B cell (primary cell): ENCODE data around the gene RNLS. TPM values are rescaled to one million over a fixed set of nuclear protein-coding genes. Genes with fewer than 3 reads are reported as not detected.
"Not testable (repeated sequence)": the region's sequence is repeated elsewhere in the genome, so short reads cannot be mapped to it uniquely, and the experiment has no call there.

Experiments used
- ATAC-seq: fragments of 200-7000 bp; cut with Tn5 transposase; one replicate; pipeline ENCODE4 v1.10.0; 2021; ENCODE audit warnings: low read depth, mild to moderate bottlenecking, moderate number of reproducible peaks, moderate library complexity
- CTCF ChIA-PET: fragments of 350-600 bp; sonication (Branson Sonifier 250); formaldehyde crosslinking; loops from one replicate; lab custom pipeline; 2021; ENCODE audit warnings: antibody characterized with exemption, inconsistent platforms; lab: Charles Lee
- POLR2A ChIA-PET: fragments of 350-600 bp; sonication (Branson Sonifier 250); formaldehyde crosslinking; loops from one replicate; lab custom pipeline; 2021; ENCODE audit warnings: antibody characterized with exemption; lab: Charles Lee
- DNase-seq: peaks from one replicate; pipeline ENCODE4 v3.0.0; 2013
- H2AFZ ChIP-seq: 2 replicates; pipeline ENCODE4 v1.6.1; 2012; ENCODE audit warnings: mild to moderate bottlenecking, low read depth, low read length; ENCODE audit not compliant: insufficient read depth, poor library complexity, severe bottlenecking
- H3K27ac ChIP-seq, 2 donors: 1 replicate in 1 of 2; 2 replicates in 1 of 2; pipeline ENCODE4 v1.5.1; 2012 to 2013; ENCODE audit warnings: low read length in 2 of 2, mild to moderate bottlenecking in 2 of 2, moderate library complexity in 1 of 2
- H3K27me3 ChIP-seq, 4 experiments: fragments of 200-600 bp in 1 of 4; sonication (generic) in 1 of 4; replicated peaks in 1 of 4; 1 replicate in 2 of 4; 2 replicates in 2 of 4; pipeline versions ENCODE4 v1.6.1 to v1.7.0; 2013 to 2016; ENCODE audit warnings: low read length in 3 of 4, mild to moderate bottlenecking in 2 of 4, mixed read lengths in 1 of 4, moderate library complexity in 1 of 4; ENCODE audit not compliant: insufficient read depth in 4 of 4, control insufficient read depth in 3 of 4; ENCODE audit errors: control extremely low read depth in 1 of 4
- H3K36me3 ChIP-seq, 2 experiments: replicated peaks in 1 of 2; 1 replicate in 1 of 2; 2 replicates in 1 of 2; pipeline versions ENCODE4 v1.6.1 to v1.7.1; 2013; ENCODE audit warnings: low read length in 1 of 2; ENCODE audit not compliant: insufficient read depth in 2 of 2, control insufficient read depth in 1 of 2; ENCODE audit errors: control extremely low read depth in 1 of 2, extremely low read depth in 1 of 2
- H3K4me1 ChIP-seq, 2 donors: fragments of 200-600 bp in 1 of 2; sonication (generic) in 1 of 2; 1 replicate in 1 of 2; 2 replicates in 1 of 2; pipeline versions ENCODE4 v1.5.1 to v1.6.1; 2013 to 2017; ENCODE audit warnings: low read length in 2 of 2; ENCODE audit not compliant: control insufficient read depth in 2 of 2, insufficient read depth in 2 of 2
- H3K4me2 ChIP-seq: replicated peaks from 2 replicates; pipeline ENCODE3; 2012; ENCODE audit warnings: mild to moderate bottlenecking, low read depth, low read length; ENCODE audit not compliant: poor library complexity, severe bottlenecking
- H3K4me3 ChIP-seq, 5 experiments: fragments of 200-600 bp in 1 of 5; sonication (generic) in 1 of 5; 1 replicate in 3 of 5; 2 replicates in 2 of 5; pipeline versions ENCODE4 v1.5.1 to v1.7.0; 2011 to 2016; ENCODE audit warnings: low read length in 4 of 5, mild to moderate bottlenecking in 4 of 5, low read depth in 2 of 5, control low read depth in 1 of 5, moderate library complexity in 1 of 5; ENCODE audit not compliant: insufficient read depth in 1 of 5; ENCODE audit errors: control extremely low read depth in 1 of 5, extremely low read depth in 1 of 5
- H3K79me2 ChIP-seq: fragments of 200-600 bp; sonication (generic); one replicate; pipeline ENCODE4 v1.6.0; 2016; ENCODE audit warnings: low read length; ENCODE audit not compliant: control insufficient read depth, insufficient read depth
- H3K9ac ChIP-seq: fragments of 200-600 bp; sonication (generic); 2 replicates; pipeline ENCODE4 v1.6.1; 2017; ENCODE audit warnings: mild to moderate bottlenecking, low read length, moderate library complexity
- H3K9me3 ChIP-seq, 3 donors: one replicate each; pipeline versions ENCODE4 v1.6.1 to v1.7.1; 2013; ENCODE audit warnings: low read length in 2 of 3; ENCODE audit not compliant: control insufficient read depth in 2 of 3, insufficient read depth in 1 of 3; ENCODE audit errors: control extremely low read depth in 1 of 3
- H4K20me1 ChIP-seq: 2 replicates; pipeline ENCODE4 v1.6.0; 2012; ENCODE audit warnings: mild to moderate bottlenecking, low read length; ENCODE audit not compliant: insufficient read depth, control insufficient read depth, poor library complexity, severe bottlenecking
- H3K27ac Mint-ChIP-seq: one replicate; pipeline ENCODE4 v1.8.0; 2021; ENCODE audit warnings: mixed read lengths
- H3K27me3 Mint-ChIP-seq: one replicate; pipeline ENCODE4 v1.8.0; 2021; ENCODE audit warnings: mixed read lengths
- H3K4me1 Mint-ChIP-seq: one replicate; pipeline ENCODE4 v1.8.0; 2021; ENCODE audit warnings: mixed read lengths
- H3K4me3 Mint-ChIP-seq: one replicate; pipeline ENCODE4 v1.8.0; 2021; ENCODE audit warnings: mixed read lengths
- H3K9me3 Mint-ChIP-seq: one replicate; pipeline ENCODE4 v1.8.0; 2022; ENCODE audit warnings: mixed read lengths; ENCODE audit not compliant: insufficient read depth
- EZH2 ChIP-seq: IDR thresholded peaks from 2 replicates; pipeline ENCODE4 v1.6.1; 2012; ENCODE audit warnings: borderline replicate concordance, low read depth, mild to moderate bottlenecking, moderate library complexity, low read length; ENCODE audit not compliant: insufficient read depth, poor library complexity, severe bottlenecking
- WGBS: methylation state at CpG from one replicate; pipeline ENCODE4 v1.1.5; 2013; ENCODE audit warnings: missing lambda C conversion rate; ENCODE audit not compliant: insufficient coverage; 5-methylcytosine and 5-hydroxymethylcytosine counted together
- intact Hi-C: fragments of 100-400 bp; cut with micrococcal nuclease; formaldehyde crosslinking; loops from one replicate; pipeline ENCODE4 v1.10.0; 2022
- polyA plus RNA-seq: library from polyadenylated mRNA; depleted of rRNA; stranded (reverse); fragments of >200 nt; gene quantifications from 2 replicates; pipeline ENCODE4 v1.2.3, GENCODE V29; 2012
- total RNA-seq, 2 donors: library from RNA; stranded (reverse); fragments of 120-200 nt in 1 of 2; gene quantifications; 1 replicate in 1 of 2; 2 replicates in 1 of 2; pipeline versions ENCODE4 v1.2.3 to v1.2.4, GENCODE V29; 2013 to 2022
- TF ChIP-seq, protein P1 (sequence below): fragments of 200-600 bp; IDR thresholded peaks from one replicate; pipeline ENCODE4 v1.8.0; 2022; ENCODE audit warnings: antibody characterized with exemption, mild to moderate bottlenecking

The RNLS gene
- total and polyA plus RNA-seq, 2 donors (not counting 1 experiment from before 2014, with no cell fraction given) = 3.5 to 7.5 TPM

DNA sequence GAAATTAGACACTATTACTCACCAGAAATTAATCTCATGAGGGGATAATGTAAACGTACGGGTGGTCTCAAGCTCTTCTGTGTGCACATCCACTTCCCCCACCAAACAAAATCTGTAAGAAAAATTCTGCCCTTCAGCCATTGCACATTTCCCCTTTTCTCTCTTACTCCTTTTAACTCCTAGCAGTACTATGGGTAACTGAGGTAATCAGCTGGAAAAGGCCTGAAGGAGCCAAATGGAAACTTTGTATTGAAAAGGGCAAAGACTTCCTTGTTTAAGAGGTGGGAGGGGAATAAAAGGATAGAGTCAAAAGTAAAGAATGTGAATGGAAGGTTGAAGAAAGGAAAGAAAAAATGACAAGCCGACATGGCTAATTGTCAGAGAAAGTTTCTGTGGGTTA lies 273.8 kb downstream of the RNLS start:
- no peaks in the 10 kb centered on the region for H3K79me2 ChIP-seq
- no peaks in the 10 kb centered on the region for H4K20me1 ChIP-seq
- intact Hi-C loops = no loop called here
- H3K27me3 Mint-ChIP-seq = no peaks in the 10 kb centered on the region
- H3K9me3 ChIP-seq = no peaks in the 10 kb centered on the region
- no peaks in the 10 kb centered on the region for H3K27me3 ChIP-seq
- H3K4me2 ChIP-seq = no peak overlapping the region
- H3K4me1 Mint-ChIP-seq = peaks cover 46% of the 10 kb centered on the region
- no peak overlapping the region for H2AFZ ChIP-seq
- CTCF ChIA-PET = interaction anchor here (1.2 kb wide), 1 partner anchor 278 kb away, joined by 3 read pairs; no protein-coding TSS in a partner anchor
- TF ChIP-seq, protein P1, sequence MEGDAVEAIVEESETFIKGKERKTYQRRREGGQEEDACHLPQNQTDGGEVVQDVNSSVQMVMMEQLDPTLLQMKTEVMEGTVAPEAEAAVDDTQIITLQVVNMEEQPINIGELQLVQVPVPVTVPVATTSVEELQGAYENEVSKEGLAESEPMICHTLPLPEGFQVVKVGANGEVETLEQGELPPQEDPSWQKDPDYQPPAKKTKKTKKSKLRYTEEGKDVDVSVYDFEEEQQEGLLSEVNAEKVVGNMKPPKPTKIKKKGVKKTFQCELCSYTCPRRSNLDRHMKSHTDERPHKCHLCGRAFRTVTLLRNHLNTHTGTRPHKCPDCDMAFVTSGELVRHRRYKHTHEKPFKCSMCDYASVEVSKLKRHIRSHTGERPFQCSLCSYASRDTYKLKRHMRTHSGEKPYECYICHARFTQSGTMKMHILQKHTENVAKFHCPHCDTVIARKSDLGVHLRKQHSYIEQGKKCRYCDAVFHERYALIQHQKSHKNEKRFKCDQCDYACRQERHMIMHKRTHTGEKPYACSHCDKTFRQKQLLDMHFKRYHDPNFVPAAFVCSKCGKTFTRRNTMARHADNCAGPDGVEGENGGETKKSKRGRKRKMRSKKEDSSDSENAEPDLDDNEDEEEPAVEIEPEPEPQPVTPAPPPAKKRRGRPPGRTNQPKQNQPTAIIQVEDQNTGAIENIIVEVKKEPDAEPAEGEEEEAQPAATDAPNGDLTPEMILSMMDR = no peak
- TF ChIP-seq EZH2 = no peak
- peaks cover 9% of the 10 kb centered on the region in 2 donors for H3K4me1 ChIP-seq
- H3K27ac Mint-ChIP-seq = no peak overlapping the region
- WGBS = 88% methylated on average over 1 of the region's 3 CpGs
- H3K9me3 Mint-ChIP-seq = no peaks in the 10 kb centered on the region
- no peak overlapping the region for H3K27ac ChIP-seq
- POLR2A ChIA-PET = no interaction called here
- no peak for ATAC-seq
- H3K4me3 Mint-ChIP-seq = no peak overlapping the region
- DNase-seq = no peak
- H3K4me3 ChIP-seq = no peak overlapping the region
- no peaks in the 10 kb centered on the region for H3K36me3 ChIP-seq
- H3K9ac ChIP-seq = no peak overlapping the region

DNA sequence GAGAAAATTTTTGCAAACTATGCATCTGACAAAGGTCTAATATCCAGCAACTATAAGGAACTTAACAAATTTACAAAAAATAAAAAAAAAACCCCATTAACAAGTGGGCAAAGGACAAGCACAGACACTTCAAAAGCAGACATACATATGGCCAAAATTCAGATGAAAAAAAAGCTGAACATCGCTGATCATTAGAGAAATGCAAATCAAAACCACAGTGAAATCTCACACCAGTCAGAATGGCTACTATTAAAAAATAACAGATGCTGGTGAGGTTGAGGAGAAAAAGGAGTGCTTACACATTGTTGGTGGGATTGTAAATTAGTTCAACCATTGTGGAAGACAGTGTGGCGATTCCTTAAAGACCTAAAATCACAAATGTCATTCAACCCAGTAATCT lies 274.8 kb downstream of the RNLS start:
- H3K27ac Mint-ChIP-seq, H3K4me3 Mint-ChIP-seq, POLR2A ChIA-PET, H3K79me2 ChIP-seq, H3K4me3 ChIP-seq, H3K9ac ChIP-seq, H3K9me3 ChIP-seq, H2AFZ ChIP-seq, H3K4me1 ChIP-seq, H3K4me2 ChIP-seq, H3K27me3 ChIP-seq, H3K27ac ChIP-seq, H4K20me1 ChIP-seq, intact Hi-C loops, H3K36me3 ChIP-seq, H3K27me3 Mint-ChIP-seq, ATAC-seq, H3K9me3 Mint-ChIP-seq, DNase-seq: not testable (repeated sequence)
- H3K4me1 Mint-ChIP-seq = peaks cover 48% of the 10 kb centered on the region
- CTCF ChIA-PET = interaction anchor here (1.2 kb wide), 1 partner anchor 279 kb away, joined by 3 read pairs; no protein-coding TSS in a partner anchor
- WGBS = no CpG with 5 or more reads among the region's 2 CpGs
